Right lobe of liver (tissue), 6 donors: ENCODE data around the gene BMAL2. TPM values are rescaled to one million over a fixed set of nuclear protein-coding genes. Genes with fewer than 3 reads are reported as not detected.

ENCODE experiments used
- ATAC-seq, 4 donors: fragments of 200-7000 bp; cut with Tn5 transposase; one replicate each; pipeline ENCODE4 v1.9.1; 2020; ENCODE audit warnings: mild to moderate bottlenecking in 4 of 4, moderate library complexity in 4 of 4
- DNase-seq, 3 donors: peaks; one replicate each; pipeline ENCODE4 v3.0.0-alpha.2; 2020
- H3K27ac ChIP-seq, 3 donors: fragments of 200-600 bp; one replicate each; pipeline ENCODE4 v1.8.0; 2022
- H3K27me3 ChIP-seq, 2 donors: fragments of 200-600 bp; one replicate each; pipeline ENCODE4 v1.8.0; 2022
- H3K36me3 ChIP-seq, 4 donors: fragments of 200-600 bp; sonication (generic) in 1 of 4; one replicate each; pipeline versions ENCODE4 v1.5.1 to v1.8.0; 2017 to 2022; ENCODE audit warnings: control low read depth in 1 of 4
- H3K4me1 ChIP-seq, 4 donors: fragments of 200-600 bp; sonication (generic) in 1 of 4; one replicate each; pipeline versions ENCODE4 v1.5.1 to v1.8.0; 2017 to 2022; ENCODE audit warnings: control low read depth in 1 of 4
- H3K4me3 ChIP-seq, 3 donors: fragments of 200-600 bp; one replicate each; pipeline ENCODE4 v1.8.0; 2022
- H3K9me3 ChIP-seq, 4 donors: fragments of 200-600 bp; sonication (generic) in 1 of 4; one replicate each; pipeline versions ENCODE4 v1.5.1 to v1.8.0; 2017 to 2022; ENCODE audit warnings: control low read depth in 1 of 4
- CTCF ChIP-seq, 4 donors: fragments of 200-600 bp in 3 of 4; fragments of 450-650 bp in 1 of 4; IDR thresholded peaks; one replicate each; pipeline versions ENCODE4 v1.5.1 to v1.8.0; 2016 to 2022; ENCODE audit warnings: antibody characterized with exemption in 4 of 4, mild to moderate bottlenecking in 2 of 4
- POLR2A ChIP-seq: fragments of 450-650 bp; IDR thresholded peaks from one replicate; pipeline ENCODE4 v1.6.1; 2017; ENCODE audit warnings: antibody characterized with exemption, mild to moderate bottlenecking
- WGBS: methylation state at CpG from one replicate; pipeline ENCODE4 v1.1.6; 2018; ENCODE audit warnings: low coverage, low lambda C conversion rate; ENCODE audit not compliant: insufficient coverage; ENCODE audit errors: missing lambda C conversion rate; 5-methylcytosine and 5-hydroxymethylcytosine counted together
- intact Hi-C, 2 donors: fragments of 100-400 bp; cut with DNase I; formaldehyde crosslinking; loops; one replicate each; pipeline versions ENCODE4 v1.11.2 to v1.14.1; 2022
- total RNA-seq, 6 experiments: library from RNA; depleted of rRNA in 2 of 6; stranded (reverse); fragments of >200 nt in 2 of 6; fragmentation: NEBNext Ultra II Directional in 3 of 6; extraction: Animal tissue kit (Norgen Biotek cat#: 25700) in 3 of 6; gene quantifications; one replicate each; pipeline versions ENCODE4 v1.1.0 to v1.2.4, GENCODE V29; 2016 to 2023
- donor health status: DM: no; HTN: yes; CAD: no.
- donor health status: DM: no; HTN: no; CAD: no.
- donor health status: DM: no; HTN: no; CAD: no.
- donor health status: DM: no; HTN: yes; CAD: no.
- donor health status: DM: no; HTN: yes; CAD: no.

The BMAL2 gene
- total RNA-seq, 6 experiments from 2014 or later, result 2.6 to 22.5 (median 4.3) TPM

- H3K4me3 ChIP-seq, result no peak overlapping the region
- ATAC-seq, result no peak
- intact Hi-C loops, result no loop called here
- H3K4me1 ChIP-seq, result peaks cover 0 to 24% (median 3%) of the 10 kb centered on the region in 4 donors
- no peaks in the 10 kb centered on the region for H3K9me3 ChIP-seq
- WGBS, result 92% methylated on average over 2 of the region's 2 CpGs
- DNase-seq, result no peak
- peak overlapping the region in 1 of 3 donors; percentile 44 for H3K27ac ChIP-seq
- TF ChIP-seq CTCF (IDR thresholded peaks at IDR 0.05) (no peak), POLR2A (no peak)
- no peaks in the 10 kb centered on the region for H3K27me3 ChIP-seq
- H3K36me3 ChIP-seq, result no peaks in the 10 kb centered on the region
Observed at GRCh38 chr12:27336282-27336653, 3.6 kb downstream of the BMAL2 start.

- peak; percentile 20 to 37 (median 22) for ATAC-seq
- intact Hi-C loops, result no loop called here
Observed at GRCh38 chr12:27337376-27337775, 4.7 kb downstream of the BMAL2 start.

GRCh38 chr12:27338473-27338872, 5.8 kb downstream of the BMAL2 start:
- WGBS, result 91% methylated on average over 1 of the region's 1 CpG
- DNase-seq, result no peak
- Histone ChIP-seq H3K9me3 (no peaks in the 10 kb centered on the region), H3K36me3 (no peaks in the 10 kb centered on the region), H3K27ac (peak overlapping the region in 1 of 3 donors; percentile 44), H3K27me3 (no peaks in the 10 kb centered on the region), H3K4me3 (no peak overlapping the region), H3K4me1 (peaks cover 0 to 24% (median 3%) of the 10 kb centered on the region in 4 donors)
- TF ChIP-seq CTCF (IDR thresholded peaks at IDR 0.05) (no peak), POLR2A (no peak)
- intact Hi-C loops, result no loop called here
- ATAC-seq, result peak in 1 of 4 donors; percentile 36

More at GRCh38 chr12:27337376-27337775, 4.7 kb downstream of the BMAL2 start:
- no peak for DNase-seq
- no peaks in the 10 kb centered on the region for H3K27me3 ChIP-seq
- H3K36me3 ChIP-seq, result no peaks in the 10 kb centered on the region
- H3K4me3 ChIP-seq, result no peak overlapping the region
- WGBS, result 55% methylated on average over 1 of the region's 1 CpG
- H3K4me1 ChIP-seq, result peaks cover 0 to 24% (median 3%) of the 10 kb centered on the region in 4 donors
- H3K27ac ChIP-seq, result peak overlapping the region in 2 of 3 donors; percentile 6 to 44
- TF ChIP-seq CTCF (IDR thresholded peaks at IDR 0.05) (no peak), POLR2A (no peak)
- no peaks in the 10 kb centered on the region for H3K9me3 ChIP-seq

GRCh38 chr12:27340971-27341370, 8.3 kb downstream of the BMAL2 start:
- no peak for TF ChIP-seq POLR2A
- no peak for TF ChIP-seq CTCF (IDR thresholded peaks at IDR 0.05)
- DNase-seq (no peak), ATAC-seq (no peak)
- H3K27me3 ChIP-seq, result no peaks in the 10 kb centered on the region
- intact Hi-C loops, result no loop called here
- no peak overlapping the region for H3K27ac ChIP-seq
- H3K9me3 ChIP-seq, result no peaks in the 10 kb centered on the region
- H3K4me3 ChIP-seq, result no peak overlapping the region
- no peaks in the 10 kb centered on the region for H3K36me3 ChIP-seq
- WGBS, result 77% methylated on average over 3 of the region's 3 CpGs
- H3K4me1 ChIP-seq, result peaks cover 0 to 11% (median 0%) of the 10 kb centered on the region in 4 donors

- WGBS, result 100% methylated on average over 2 of the region's 2 CpGs
- TF ChIP-seq POLR2A (no peak), CTCF (IDR thresholded peaks at IDR 0.05) (no peak)
- intact Hi-C loops, result no loop called here
- H3K4me3 ChIP-seq, result no peak overlapping the region
- ATAC-seq (no peak), DNase-seq (no peak)
- no peak overlapping the region for H3K27ac ChIP-seq
- H3K27me3 ChIP-seq, result no peaks in the 10 kb centered on the region
- no peaks in the 10 kb centered on the region for H3K36me3 ChIP-seq
- peaks cover 0 to 6% (median 0%) of the 10 kb centered on the region in 4 donors for H3K4me1 ChIP-seq
- H3K9me3 ChIP-seq, result no peaks in the 10 kb centered on the region
Observed at GRCh38 chr12:27342536-27342935, 9.9 kb downstream of the BMAL2 start.
